ENCODE data around the gene PPP2R3B. TPM values are rescaled to one million over a fixed set of nuclear protein-coding genes. Genes with fewer than 3 reads are reported as not detected.
"Not testable (repeated sequence)": the region's sequence is repeated elsewhere in the genome, so short reads cannot be mapped to it uniquely, and the experiment has no call there.

The PPP2R3B gene
- total RNA-seq, 2 donors from 2014 or later: 72.5 to 98.7 TPM

DNA sequence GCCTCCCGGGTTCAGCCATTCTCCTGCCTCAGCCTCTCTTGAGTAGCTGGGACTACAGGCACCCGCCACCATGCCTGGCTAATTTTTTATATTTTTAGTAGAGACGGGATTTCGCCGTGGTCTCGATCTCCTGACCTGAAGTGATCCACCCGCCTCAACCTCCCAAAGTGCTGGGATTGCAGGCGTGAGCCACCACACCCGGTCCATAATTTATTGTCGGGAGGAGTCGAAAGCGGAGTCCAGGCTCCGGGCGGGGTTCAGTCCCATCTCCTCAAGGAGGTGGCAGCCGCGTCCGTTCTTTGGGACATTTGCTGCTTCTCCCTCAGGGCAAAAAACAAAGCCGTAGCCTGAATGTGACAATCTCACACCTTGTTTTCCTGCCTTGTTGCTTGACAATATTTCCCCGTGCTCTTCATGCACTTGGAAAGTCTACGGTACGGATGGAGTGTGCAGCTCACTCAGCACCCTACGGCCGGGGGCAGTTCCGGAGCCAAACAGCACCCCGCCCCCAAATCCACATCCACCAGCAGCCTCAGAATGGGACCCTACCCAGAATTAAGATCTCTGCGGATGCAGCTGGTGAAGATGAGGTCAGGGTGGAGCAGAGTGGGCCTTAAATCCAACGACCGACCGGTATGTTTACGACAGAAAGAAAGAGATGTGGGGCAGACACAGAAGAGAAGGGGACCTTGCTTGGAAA lies 77.7 kb downstream of the PPP2R3B start:
- peaks cover 67% of the 10 kb centered on the region for H3K36me3 Mint-ChIP-seq (ENCODE audit: low read depth)
- no peak overlapping the region for H3K4me3 Mint-ChIP-seq
- 96 to 98% methylated on average over 25 to 30 of the region's 30 CpGs for WGBS, 2 experiments (ENCODE audit: insufficient coverage in 1 of 2, insufficient read length in 1 of 2)
- no peaks in the 10 kb centered on the region for H3K27me3 Mint-ChIP-seq (ENCODE audit: insufficient read depth)
- Histone ChIP-seq H3K4me3 (ENCODE audit: low read length) (no peak overlapping the region), H3K27ac (ENCODE audit: low read depth, low read length) (no peak overlapping the region), H3K9ac (ENCODE audit: extremely low read depth, low read length, poor library complexity, severe bottlenecking) (no peak overlapping the region), H3K9me3 (ENCODE audit: control insufficient read depth, low read length) (peaks cover 8% of the 10 kb centered on the region), H3K36me3 (ENCODE audit: control insufficient read depth, insufficient read depth, low read length) (peaks cover 57% of the 10 kb centered on the region), H3K27me3 (ENCODE audit: control insufficient read depth, insufficient read depth, low read length, poor library complexity, severe bottlenecking) (no peaks in the 10 kb centered on the region), H3K4me1 (ENCODE audit: control insufficient read depth, insufficient read depth, low read length) (no peaks in the 10 kb centered on the region)
- no peaks in the 10 kb centered on the region for H3K4me1 Mint-ChIP-seq
- H3K9me3 Mint-ChIP-seq: peaks cover 7% of the 10 kb centered on the region
- DNase-seq: no peak
- TF ChIP-seq, protein P1, sequence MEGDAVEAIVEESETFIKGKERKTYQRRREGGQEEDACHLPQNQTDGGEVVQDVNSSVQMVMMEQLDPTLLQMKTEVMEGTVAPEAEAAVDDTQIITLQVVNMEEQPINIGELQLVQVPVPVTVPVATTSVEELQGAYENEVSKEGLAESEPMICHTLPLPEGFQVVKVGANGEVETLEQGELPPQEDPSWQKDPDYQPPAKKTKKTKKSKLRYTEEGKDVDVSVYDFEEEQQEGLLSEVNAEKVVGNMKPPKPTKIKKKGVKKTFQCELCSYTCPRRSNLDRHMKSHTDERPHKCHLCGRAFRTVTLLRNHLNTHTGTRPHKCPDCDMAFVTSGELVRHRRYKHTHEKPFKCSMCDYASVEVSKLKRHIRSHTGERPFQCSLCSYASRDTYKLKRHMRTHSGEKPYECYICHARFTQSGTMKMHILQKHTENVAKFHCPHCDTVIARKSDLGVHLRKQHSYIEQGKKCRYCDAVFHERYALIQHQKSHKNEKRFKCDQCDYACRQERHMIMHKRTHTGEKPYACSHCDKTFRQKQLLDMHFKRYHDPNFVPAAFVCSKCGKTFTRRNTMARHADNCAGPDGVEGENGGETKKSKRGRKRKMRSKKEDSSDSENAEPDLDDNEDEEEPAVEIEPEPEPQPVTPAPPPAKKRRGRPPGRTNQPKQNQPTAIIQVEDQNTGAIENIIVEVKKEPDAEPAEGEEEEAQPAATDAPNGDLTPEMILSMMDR (conservative IDR thresholded peaks at IDR 0.05): no peak
- H3K27ac Mint-ChIP-seq: no peak overlapping the region

DNA sequence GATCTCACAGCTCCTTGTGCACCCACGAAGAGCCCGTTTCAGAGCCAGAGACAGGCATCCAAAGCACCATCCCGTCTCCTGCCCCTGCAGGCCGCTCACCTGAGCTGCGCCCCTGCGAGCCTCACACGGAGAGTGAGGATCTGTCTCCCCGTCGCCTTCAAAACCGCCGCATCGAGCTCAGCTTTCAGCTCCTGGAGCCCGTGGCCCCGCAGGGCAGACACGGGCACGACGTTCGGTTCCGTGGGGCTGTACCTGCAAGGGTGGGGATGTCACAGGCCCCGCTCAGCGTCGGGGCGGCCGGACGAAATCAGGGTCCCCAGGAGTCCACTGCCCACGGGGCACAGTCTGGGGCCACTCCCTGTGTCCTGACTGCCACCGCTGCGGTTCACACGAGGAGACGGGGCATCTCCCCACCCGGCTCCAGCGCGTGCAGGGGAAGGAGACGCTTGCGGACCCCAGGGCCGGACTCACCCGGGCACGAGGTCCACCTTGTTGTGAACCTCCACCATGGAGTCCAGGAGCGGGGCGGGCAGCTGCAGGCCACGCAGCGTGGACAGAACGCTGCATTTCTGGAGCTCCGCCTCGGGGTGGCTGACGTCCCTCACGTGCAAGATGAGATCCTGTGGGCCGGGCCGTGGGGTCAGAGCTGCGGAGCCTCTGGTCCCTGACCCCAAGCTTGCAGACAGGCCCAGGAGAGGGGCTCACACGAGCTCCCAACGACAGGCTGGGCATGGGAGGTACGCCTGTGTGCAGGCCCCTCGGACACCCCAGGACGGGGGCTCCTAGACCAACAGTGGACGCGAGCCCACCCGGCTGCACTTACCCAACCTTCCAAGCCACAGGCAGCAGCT lies 79.2 kb downstream of the PPP2R3B start:
- TF ChIP-seq, protein P1 (conservative IDR thresholded peaks at IDR 0.05): peak; percentile 46
- Histone ChIP-seq H3K27ac (ENCODE audit: low read depth, low read length) (no peak overlapping the region), H3K9me3 (ENCODE audit: control insufficient read depth, low read length) (peaks cover 8% of the 10 kb centered on the region), H3K36me3 (ENCODE audit: control insufficient read depth, insufficient read depth, low read length) (peaks cover 62% of the 10 kb centered on the region), H3K27me3 (ENCODE audit: control insufficient read depth, insufficient read depth, low read length, poor library complexity, severe bottlenecking) (no peaks in the 10 kb centered on the region), H3K9ac (ENCODE audit: extremely low read depth, low read length, poor library complexity, severe bottlenecking) (no peak overlapping the region), H3K4me3 (ENCODE audit: low read length) (no peak overlapping the region), H3K4me1 (ENCODE audit: control insufficient read depth, insufficient read depth, low read length) (no peaks in the 10 kb centered on the region)
- Mint-ChIP-seq H3K36me3 (ENCODE audit: low read depth) (peaks cover 67% of the 10 kb centered on the region), H3K27ac (no peak overlapping the region), H3K4me1 (no peaks in the 10 kb centered on the region), H3K27me3 (ENCODE audit: insufficient read depth) (no peaks in the 10 kb centered on the region), H3K4me3 (no peak overlapping the region), H3K9me3 (peaks cover 7% of the 10 kb centered on the region)
- no peak for DNase-seq
- 94 to 96% methylated on average over 33 to 58 of the region's 58 CpGs for WGBS, 2 experiments (ENCODE audit: insufficient coverage in 1 of 2, insufficient read length in 1 of 2)

DNA sequence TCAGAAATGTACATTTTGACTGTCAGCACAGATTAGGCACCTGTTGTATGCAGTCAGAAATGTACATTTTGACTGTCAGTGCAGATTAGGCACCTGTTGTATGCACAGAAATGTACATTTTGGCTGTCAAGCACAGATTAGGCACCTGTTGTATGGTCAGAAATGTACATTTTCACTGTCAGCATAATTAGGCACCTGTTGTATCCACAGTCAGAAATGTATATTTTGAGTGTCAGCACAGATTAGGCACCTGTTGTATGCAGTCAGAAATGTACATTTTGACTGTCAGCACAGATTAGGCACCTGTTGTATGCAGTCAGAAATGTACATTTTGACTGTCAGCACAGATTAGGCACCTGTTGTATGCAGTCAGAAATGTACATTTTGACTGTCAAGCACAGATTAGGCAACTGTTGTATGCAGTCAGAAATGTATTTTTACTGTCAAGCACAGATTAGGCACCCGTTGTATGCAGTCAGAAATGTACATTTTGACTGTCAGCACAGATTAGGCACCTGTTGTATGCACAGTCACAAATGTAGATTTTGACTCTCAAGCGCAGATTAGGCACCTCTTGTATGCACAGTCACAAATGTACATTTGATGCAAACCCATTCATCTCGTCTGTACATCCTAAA lies 80.0 kb downstream of the PPP2R3B start:
- not testable (repeated sequence) for H3K9me3 ChIP-seq (ENCODE audit: control insufficient read depth, low read length); H3K27me3 ChIP-seq (ENCODE audit: control insufficient read depth, insufficient read depth, low read length, poor library complexity, severe bottlenecking); H3K4me3 Mint-ChIP-seq; H3K9ac ChIP-seq (ENCODE audit: extremely low read depth, low read length, poor library complexity, severe bottlenecking); H3K4me1 Mint-ChIP-seq; H3K9me3 Mint-ChIP-seq; H3K27ac Mint-ChIP-seq; H3K27me3 Mint-ChIP-seq (ENCODE audit: insufficient read depth); H3K4me3 ChIP-seq (ENCODE audit: low read length); DNase-seq; H3K4me1 ChIP-seq (ENCODE audit: control insufficient read depth, insufficient read depth, low read length); H3K27ac ChIP-seq (ENCODE audit: low read depth, low read length)
- WGBS, 2 experiments (ENCODE audit: insufficient coverage in 1 of 2, insufficient read length in 1 of 2): 95 to 97% methylated on average over 3 of the region's 3 CpGs
- H3K36me3 Mint-ChIP-seq (ENCODE audit: low read depth): peaks cover 68% of the 10 kb centered on the region
- H3K36me3 ChIP-seq (ENCODE audit: control insufficient read depth, insufficient read depth, low read length): peaks cover 58% of the 10 kb centered on the region

DNA sequence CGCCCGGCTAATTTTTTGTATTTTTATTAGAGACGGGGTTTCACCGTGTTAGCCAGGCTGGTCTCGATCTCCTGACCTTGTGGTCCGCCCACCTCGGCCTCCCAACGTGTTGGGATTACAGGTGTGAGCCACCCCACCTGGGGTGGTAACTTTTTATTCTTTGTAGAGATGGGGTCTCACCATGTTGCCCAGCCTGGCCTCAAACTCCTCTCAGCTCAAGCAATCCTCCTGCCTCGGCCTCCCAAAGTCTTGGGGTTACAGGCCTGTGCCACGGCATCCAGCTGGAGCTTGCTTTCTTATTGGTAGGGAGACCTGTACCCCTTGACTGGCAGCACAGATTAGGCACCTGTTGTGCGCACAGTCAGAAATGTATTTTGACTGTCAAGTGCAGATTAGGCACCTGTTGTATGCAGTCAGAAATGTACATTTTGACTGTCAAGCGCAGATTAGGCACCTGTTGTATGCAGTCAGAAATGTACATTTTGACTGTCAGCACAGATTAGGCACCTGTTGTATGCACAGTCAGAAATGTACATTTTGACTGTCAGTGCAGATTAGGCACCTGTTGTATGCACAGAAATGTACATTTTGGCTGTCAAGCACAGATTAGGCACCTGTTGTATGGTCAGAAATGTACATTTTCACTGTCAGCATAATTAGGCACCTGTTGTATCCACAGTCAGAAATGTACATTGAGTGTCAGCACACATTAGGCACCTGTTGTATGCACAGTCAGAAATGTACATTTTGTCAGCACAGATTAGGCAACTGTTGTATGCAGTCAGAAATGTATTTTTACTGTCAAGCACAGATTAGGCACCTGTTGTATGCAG lies 80.7 kb downstream of the PPP2R3B start:
- peaks cover 58% of the 10 kb centered on the region for H3K36me3 ChIP-seq (ENCODE audit: control insufficient read depth, insufficient read depth, low read length)
- not testable (repeated sequence) for H3K9ac ChIP-seq (ENCODE audit: extremely low read depth, low read length, poor library complexity, severe bottlenecking); H3K4me1 ChIP-seq (ENCODE audit: control insufficient read depth, insufficient read depth, low read length); H3K4me3 ChIP-seq (ENCODE audit: low read length); H3K27me3 Mint-ChIP-seq (ENCODE audit: insufficient read depth); H3K27ac Mint-ChIP-seq; H3K4me1 Mint-ChIP-seq; DNase-seq; H3K9me3 Mint-ChIP-seq; H3K4me3 Mint-ChIP-seq; H3K9me3 ChIP-seq (ENCODE audit: control insufficient read depth, low read length); H3K27ac ChIP-seq (ENCODE audit: low read depth, low read length); H3K27me3 ChIP-seq (ENCODE audit: control insufficient read depth, insufficient read depth, low read length, poor library complexity, severe bottlenecking)
- 92 to 99% methylated on average over 11 to 12 of the region's 12 CpGs for WGBS, 2 experiments (ENCODE audit: insufficient coverage in 1 of 2, insufficient read length in 1 of 2)
- peaks cover 72% of the 10 kb centered on the region for H3K36me3 Mint-ChIP-seq (ENCODE audit: low read depth)
